ENCODE measurements around the gene YPEL2.
"Not testable (repeated sequence)": the region's sequence is repeated elsewhere in the genome, so short reads cannot be mapped to it uniquely, and the experiment has no call there.

YPEL2 gene

DNA sequence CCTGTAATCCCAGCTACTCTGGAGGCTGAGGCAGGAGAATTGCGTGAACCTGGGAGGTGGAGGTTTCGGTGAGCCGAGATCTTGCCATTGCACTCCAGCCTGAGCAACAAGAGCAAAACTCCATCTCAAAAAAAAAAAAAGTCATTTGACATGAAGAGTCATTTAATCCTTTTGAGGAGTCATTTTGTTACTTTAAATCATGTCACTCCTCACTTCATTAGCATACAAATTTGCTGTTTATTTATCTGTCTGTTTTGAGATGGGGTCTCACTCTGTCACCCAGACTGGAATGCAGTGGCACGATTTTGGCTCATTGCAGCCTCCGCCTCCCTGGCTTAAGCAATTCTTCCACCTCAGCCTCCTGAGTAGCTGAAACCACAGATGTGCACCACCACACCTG is 81.0 kb downstream of the YPEL2 start:
- H3K4me1 ChIP-seq (ENCODE audit: control insufficient read depth in 1 of 2, insufficient read depth in 2 of 2, low read length in 2 of 2); H3K27me3 ChIP-seq (ENCODE audit: insufficient read depth, low read length); H4K91ac ChIP-seq (ENCODE audit: low read depth, low read length); H3K18ac ChIP-seq (ENCODE audit: low read length); H3K23ac ChIP-seq (ENCODE audit: low read length); H3K4me3 ChIP-seq (ENCODE audit: low read depth, low read length); H3K4ac ChIP-seq (ENCODE audit: low read depth, low read length); H3K36me3 ChIP-seq (ENCODE audit: control insufficient read depth in 1 of 2, insufficient read depth in 2 of 2, low read length in 2 of 2); H3K4me2 ChIP-seq (ENCODE audit: low read length); H3K27ac ChIP-seq (ENCODE audit: low read depth, low read length); H3K79me1 ChIP-seq (ENCODE audit: low read length); H2AK5ac ChIP-seq (ENCODE audit: low read length); DNase-seq; H4K8ac ChIP-seq (ENCODE audit: low read depth, low read length); H3K9me3 ChIP-seq (ENCODE audit: insufficient read depth, low read depth, low read length); H4K12ac ChIP-seq (ENCODE audit: low read depth, low read length); H3K79me2 ChIP-seq (ENCODE audit: control insufficient read depth, insufficient read depth, low read length, poor library complexity); H2BK120ac ChIP-seq (ENCODE audit: insufficient read depth, low read length, poor library complexity); H3K14ac ChIP-seq (ENCODE audit: low read length); H2BK5ac ChIP-seq (ENCODE audit: low read depth, low read length, poor library complexity); H2AFZ ChIP-seq (ENCODE audit: insufficient read depth, low read length, poor library complexity); H3K9ac ChIP-seq (ENCODE audit: low read length): not testable (repeated sequence)
- peak overlapping the region; percentile 38 for H2BK12ac ChIP-seq (ENCODE audit: low read length)
- no CpG with 5 or more reads among the region's 5 CpGs for WGBS (ENCODE audit: extremely low coverage, insufficient coverage, insufficient read length)

DNA sequence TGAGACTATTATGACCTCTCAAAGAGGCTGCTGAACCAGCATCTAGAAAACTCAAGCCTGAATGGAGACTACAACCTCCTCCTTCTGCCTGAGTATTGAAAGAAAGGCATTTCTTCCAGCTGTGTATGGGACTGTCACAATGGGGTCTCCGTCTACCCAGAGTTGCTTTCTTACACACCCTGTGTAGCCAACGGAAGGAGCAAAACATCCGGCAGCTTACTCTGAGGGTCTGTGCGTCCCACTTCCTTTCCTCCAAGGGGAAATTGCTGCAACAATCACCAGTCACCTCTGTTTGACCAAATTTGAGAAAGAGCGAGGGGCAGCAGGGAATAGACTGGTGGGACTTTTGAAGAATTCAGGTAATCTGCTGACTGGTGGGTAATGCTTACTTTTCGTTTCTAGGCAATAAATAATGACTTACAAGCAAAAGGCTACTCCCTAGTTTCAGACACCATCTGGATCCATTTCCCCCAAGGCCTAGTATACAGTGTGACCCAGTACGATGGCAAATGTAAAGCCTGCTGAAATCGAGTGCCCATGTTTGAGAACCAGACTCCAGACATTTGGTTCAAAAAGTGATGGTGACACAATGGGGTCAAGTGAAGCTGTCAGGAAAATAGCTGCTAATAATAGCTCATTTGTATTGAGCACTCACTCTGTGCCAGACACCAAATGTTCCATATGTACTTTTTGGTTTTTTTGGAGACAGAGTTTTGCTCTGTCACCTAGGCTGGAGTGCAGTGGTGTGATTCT is 81.7 kb downstream of the YPEL2 start:
- H3K4me3 ChIP-seq (ENCODE audit: low read depth, low read length): no peak overlapping the region
- no peak overlapping the region for H3K23ac ChIP-seq (ENCODE audit: low read length)
- WGBS (ENCODE audit: extremely low coverage, insufficient coverage, insufficient read length): no CpG with 5 or more reads among the region's 8 CpGs
- H3K9ac ChIP-seq (ENCODE audit: low read length): no peak overlapping the region
- H3K14ac ChIP-seq (ENCODE audit: low read length): no peak overlapping the region
- H3K4me2 ChIP-seq (ENCODE audit: low read length): no peak overlapping the region
- no peak overlapping the region for H2BK12ac ChIP-seq (ENCODE audit: low read length)
- no peaks in the 10 kb centered on the region for H3K27me3 ChIP-seq (ENCODE audit: insufficient read depth, low read length)
- H3K79me1 ChIP-seq (ENCODE audit: low read length): no peaks in the 10 kb centered on the region
- peaks cover 4% of the 10 kb centered on the region for H3K9me3 ChIP-seq (ENCODE audit: insufficient read depth, low read depth, low read length)
- no peak overlapping the region for H4K91ac ChIP-seq (ENCODE audit: low read depth, low read length)
- H2BK120ac ChIP-seq (ENCODE audit: insufficient read depth, low read length, poor library complexity): no peak overlapping the region
- H3K18ac ChIP-seq (ENCODE audit: low read length): no peak overlapping the region
- no peaks in the 10 kb centered on the region for H3K79me2 ChIP-seq (ENCODE audit: control insufficient read depth, insufficient read depth, low read length, poor library complexity)
- H4K12ac ChIP-seq (ENCODE audit: low read depth, low read length): no peak overlapping the region
- DNase-seq: no peak
- H3K4me1 ChIP-seq (ENCODE audit: control insufficient read depth in 1 of 2, insufficient read depth in 2 of 2, low read length in 2 of 2): no peaks in the 10 kb centered on the region
- H2AFZ ChIP-seq (ENCODE audit: insufficient read depth, low read length, poor library complexity): no peak overlapping the region
- H2AK5ac ChIP-seq (ENCODE audit: low read length): no peak overlapping the region
- H4K8ac ChIP-seq (ENCODE audit: low read depth, low read length): no peak overlapping the region
- H2BK5ac ChIP-seq (ENCODE audit: low read depth, low read length, poor library complexity): no peak overlapping the region
- H3K27ac ChIP-seq (ENCODE audit: low read depth, low read length): no peak overlapping the region
- peaks cover 0 to 7% of the 10 kb centered on the region in 2 experiments for H3K36me3 ChIP-seq (ENCODE audit: control insufficient read depth in 1 of 2, insufficient read depth in 2 of 2, low read length in 2 of 2)
- no peak overlapping the region for H3K4ac ChIP-seq (ENCODE audit: low read depth, low read length)

GRCh38 chr17:59415397-59415796 is 83.9 kb downstream of the YPEL2 start:
- H4K8ac ChIP-seq (ENCODE audit: low read depth, low read length): no peak overlapping the region
- no peak overlapping the region for H3K4me3 ChIP-seq (ENCODE audit: low read depth, low read length)
- no peaks in the 10 kb centered on the region for H3K79me2 ChIP-seq (ENCODE audit: control insufficient read depth, insufficient read depth, low read length, poor library complexity)
- H3K18ac ChIP-seq (ENCODE audit: low read length): no peak overlapping the region
- H3K9me3 ChIP-seq (ENCODE audit: insufficient read depth, low read depth, low read length): peaks cover 2% of the 10 kb centered on the region
- no peak overlapping the region for H3K9ac ChIP-seq (ENCODE audit: low read length)
- no peak overlapping the region for H2BK5ac ChIP-seq (ENCODE audit: low read depth, low read length, poor library complexity)
- no peak overlapping the region for H3K23ac ChIP-seq (ENCODE audit: low read length)
- WGBS (ENCODE audit: extremely low coverage, insufficient coverage, insufficient read length): no CpG with 5 or more reads among the region's 5 CpGs
- no peak overlapping the region for H2BK12ac ChIP-seq (ENCODE audit: low read length)
- H2AK5ac ChIP-seq (ENCODE audit: low read length): no peak overlapping the region
- H3K4me1 ChIP-seq (ENCODE audit: control insufficient read depth in 1 of 2, insufficient read depth in 2 of 2, low read length in 2 of 2): no peaks in the 10 kb centered on the region
- H2BK120ac ChIP-seq (ENCODE audit: insufficient read depth, low read length, poor library complexity): no peak overlapping the region
- H3K14ac ChIP-seq (ENCODE audit: low read length): no peak overlapping the region
- H3K4ac ChIP-seq (ENCODE audit: low read depth, low read length): no peak overlapping the region
- no peak overlapping the region for H3K4me2 ChIP-seq (ENCODE audit: low read length)
- no peak overlapping the region for H4K12ac ChIP-seq (ENCODE audit: low read depth, low read length)
- no peak overlapping the region for H3K27ac ChIP-seq (ENCODE audit: low read depth, low read length)
- H4K91ac ChIP-seq (ENCODE audit: low read depth, low read length): no peak overlapping the region
- H2AFZ ChIP-seq (ENCODE audit: insufficient read depth, low read length, poor library complexity): no peak overlapping the region
- no peaks in the 10 kb centered on the region for H3K79me1 ChIP-seq (ENCODE audit: low read length)
- no peaks in the 10 kb centered on the region for H3K36me3 ChIP-seq (ENCODE audit: control insufficient read depth in 1 of 2, insufficient read depth in 2 of 2, low read length in 2 of 2)
- peak; percentile 57 to 76 for DNase-seq
- H3K27me3 ChIP-seq (ENCODE audit: insufficient read depth, low read length): no peaks in the 10 kb centered on the region

- no peak overlapping the region for H2BK5ac ChIP-seq (ENCODE audit: low read depth, low read length, poor library complexity)
These were observed 84.7 kb downstream of the YPEL2 start for GRCh38 chr17:59416184-59416583.

More at GRCh38 chr17:59416184-59416583, 84.7 kb downstream of the YPEL2 start:
- Histone ChIP-seq H3K79me2 (ENCODE audit: control insufficient read depth, insufficient read depth, low read length, poor library complexity) (no peaks in the 10 kb centered on the region), H2BK12ac (ENCODE audit: low read length) (no peak overlapping the region), H3K36me3 (ENCODE audit: control insufficient read depth in 1 of 2, insufficient read depth in 2 of 2, low read length in 2 of 2) (no peaks in the 10 kb centered on the region), H2AFZ (ENCODE audit: insufficient read depth, low read length, poor library complexity) (no peak overlapping the region), H3K9me3 (ENCODE audit: insufficient read depth, low read depth, low read length) (peaks cover 2% of the 10 kb centered on the region), H3K27me3 (ENCODE audit: insufficient read depth, low read length) (no peaks in the 10 kb centered on the region), H4K12ac (ENCODE audit: low read depth, low read length) (no peak overlapping the region), H3K4me3 (ENCODE audit: low read depth, low read length) (no peak overlapping the region), H3K23ac (ENCODE audit: low read length) (no peak overlapping the region), H4K91ac (ENCODE audit: low read depth, low read length) (no peak overlapping the region), H2AK5ac (ENCODE audit: low read length) (no peak overlapping the region), H3K27ac (ENCODE audit: low read depth, low read length) (no peak overlapping the region), H3K9ac (ENCODE audit: low read length) (no peak overlapping the region), H4K8ac (ENCODE audit: low read depth, low read length) (no peak overlapping the region), H3K79me1 (ENCODE audit: low read length) (no peaks in the 10 kb centered on the region), H3K4me2 (ENCODE audit: low read length) (no peak overlapping the region), H3K4ac (ENCODE audit: low read depth, low read length) (no peak overlapping the region), H2BK120ac (ENCODE audit: insufficient read depth, low read length, poor library complexity) (no peak overlapping the region), H3K14ac (ENCODE audit: low read length) (no peak overlapping the region), H3K18ac (ENCODE audit: low read length) (no peak overlapping the region), H3K4me1 (ENCODE audit: control insufficient read depth in 1 of 2, insufficient read depth in 2 of 2, low read length in 2 of 2) (no peaks in the 10 kb centered on the region)
- no CpG with 5 or more reads among the region's 4 CpGs for WGBS (ENCODE audit: extremely low coverage, insufficient coverage, insufficient read length)
- DNase-seq: no peak
